ENCODE data around the gene LRRK1. TPM values are rescaled to one million over a fixed set of nuclear protein-coding genes. Genes with fewer than 3 reads are reported as not detected.

LRRK1 gene
- total RNA-seq, 1 donor from 2014 or later, result 3.0 TPM

- peaks cover 15% of the 10 kb centered on the region for H3K4me1 ChIP-seq
- H3K27ac ChIP-seq (replicated peaks), result no peak overlapping the region
- no peak for DNase-seq
- H3K27me3 ChIP-seq (ENCODE audit: low read depth), result no peaks in the 10 kb centered on the region
- TF ChIP-seq CTCF (IDR thresholded peaks at IDR 0.05; ENCODE audit: borderline replicate concordance), result no peak
- peaks cover 12% of the 10 kb centered on the region for H3K9me3 ChIP-seq (replicated peaks)
- H3K36me3 ChIP-seq, result no peaks in the 10 kb centered on the region
- no peak overlapping the region for H3K4me3 ChIP-seq
- intact Hi-C loops (cut with micrococcal nuclease), result no loop called here
Observed at GRCh38 chr15:100940767-100941379, 21.7 kb downstream of the LRRK1 start.

- Histone ChIP-seq H3K4me3 (no peak overlapping the region), H3K27ac (replicated peaks) (no peak overlapping the region), H3K27me3 (ENCODE audit: low read depth) (no peaks in the 10 kb centered on the region), H3K9me3 (replicated peaks) (peaks cover 10% of the 10 kb centered on the region), H3K36me3 (no peaks in the 10 kb centered on the region), H3K4me1 (peaks cover 15% of the 10 kb centered on the region)
- TF ChIP-seq CTCF (IDR thresholded peaks at IDR 0.05; ENCODE audit: borderline replicate concordance), result no peak
- intact Hi-C loops (cut with micrococcal nuclease), result no loop called here
- no peak for DNase-seq
Observed at GRCh38 chr15:100941536-100941935, 22.4 kb downstream of the LRRK1 start.

GRCh38 chr15:100942656-100943425, 23.7 kb downstream of the LRRK1 start:
- H3K4me3 ChIP-seq, result no peak overlapping the region
- TF ChIP-seq CTCF (IDR thresholded peaks at IDR 0.05; ENCODE audit: borderline replicate concordance), result no peak
- H3K4me1 ChIP-seq, result peaks cover 18% of the 10 kb centered on the region
- no peaks in the 10 kb centered on the region for H3K36me3 ChIP-seq
- peaks cover 4% of the 10 kb centered on the region for H3K9me3 ChIP-seq (replicated peaks)
- intact Hi-C loops (cut with micrococcal nuclease), result no loop called here
- no peak for DNase-seq
- no peak overlapping the region for H3K27ac ChIP-seq (replicated peaks)
- H3K27me3 ChIP-seq (ENCODE audit: low read depth), result no peaks in the 10 kb centered on the region

GRCh38 chr15:100944244-100944895, 25.2 kb downstream of the LRRK1 start:
- Histone ChIP-seq H3K27ac (replicated peaks) (no peak overlapping the region), H3K9me3 (replicated peaks) (peaks cover 4% of the 10 kb centered on the region), H3K4me3 (no peak overlapping the region), H3K36me3 (no peaks in the 10 kb centered on the region), H3K4me1 (peaks cover 22% of the 10 kb centered on the region), H3K27me3 (ENCODE audit: low read depth) (peaks cover 6% of the 10 kb centered on the region)
- DNase-seq, result no peak
- intact Hi-C loops (cut with micrococcal nuclease), result no loop called here
- TF ChIP-seq CTCF (IDR thresholded peaks at IDR 0.05; ENCODE audit: borderline replicate concordance), result no peak

- no peak for DNase-seq
- Histone ChIP-seq H3K36me3 (no peaks in the 10 kb centered on the region), H3K27me3 (ENCODE audit: low read depth) (peaks cover 6% of the 10 kb centered on the region), H3K4me3 (no peak overlapping the region), H3K27ac (replicated peaks) (no peak overlapping the region), H3K9me3 (replicated peaks) (peaks cover 4% of the 10 kb centered on the region), H3K4me1 (peaks cover 22% of the 10 kb centered on the region)
- no peak for TF ChIP-seq CTCF (IDR thresholded peaks at IDR 0.05; ENCODE audit: borderline replicate concordance)
- intact Hi-C loops (cut with micrococcal nuclease), result no loop called here
Observed at GRCh38 chr15:100944986-100945385, 25.8 kb downstream of the LRRK1 start.
